GM21737 (cell line): ENCODE measurements around the gene MUS81.
A peak's percentile ranks its signal among the peaks of the same experiment; 100 is the strongest.

ENCODE experiments used
- ATAC-seq: cut with Tn5 transposase; IDR thresholded peaks from one replicate; pipeline ENCODE4 v1.9.1; 2021; ENCODE audit warnings: mild to moderate bottlenecking, moderate library complexity; ENCODE audit not compliant: unreplicated experiment

The MUS81 gene

GRCh38 chr11:65871811-65872548 lies 11.7 kb downstream of the MUS81 start:
- ATAC-seq, result no peak

GRCh38 chr11:65872586-65873317 lies 12.5 kb downstream of the MUS81 start, which contains the start of gene EFEMP2:
TSS of gene EFEMP2 (minus strand) at chr11:65872800. CDS start at chr11:65872354, 446 bp downstream.
- ATAC-seq, result no peak

- ATAC-seq, result peak; percentile 69
Measured at GRCh38 chr11:65873318-65874156, 13.3 kb downstream of the MUS81 start.

GRCh38 chr11:65879617-65880016 lies 19.4 kb downstream of the MUS81 start, which contains the start of gene CTSW:
TSS of gene CTSW (plus strand) at chr11:65879837. CDS start at chr11:65879855, 18 bp downstream.
- no peak for ATAC-seq

- ATAC-seq, result no peak
Measured at GRCh38 chr11:65880027-65880426, 19.8 kb downstream of the MUS81 start.

GRCh38 chr11:65880844-65881421 lies 20.7 kb downstream of the MUS81 start:
- ATAC-seq, result no peak

- ATAC-seq, result no peak
Measured at GRCh38 chr11:65882120-65883057, 22.2 kb downstream of the MUS81 start.

- ATAC-seq, result no peak
Measured at GRCh38 chr11:65883058-65883761, 23.0 kb downstream of the MUS81 start.

- ATAC-seq, result no peak
Measured at GRCh38 chr11:65883786-65884715, 23.8 kb downstream of the MUS81 start.

GRCh38 chr11:65884716-65885092 lies 24.5 kb downstream of the MUS81 start:
- no peak for ATAC-seq

- ATAC-seq, result no peak
Measured at GRCh38 chr11:65885231-65885630, 25.0 kb downstream of the MUS81 start.

GRCh38 chr11:65885808-65886536 lies 25.7 kb downstream of the MUS81 start:
- no peak for ATAC-seq

GRCh38 chr11:65886826-65887722 lies 26.8 kb downstream of the MUS81 start:
- no peak for ATAC-seq

- no peak for ATAC-seq
Measured at GRCh38 chr11:65887723-65888162, 27.5 kb downstream of the MUS81 start.

- peak; percentile 42 for ATAC-seq
Measured at GRCh38 chr11:65888163-65888814, 28.1 kb downstream of the MUS81 start, which contains the start of gene FIBP. TSS of gene FIBP (minus strand) at chr11:65888471. CDS start at chr11:65888418, 53 bp downstream.
